Fibroblast of the aortic adventitia (primary cell): ENCODE data around the gene AHSP. TPM values are rescaled to one million over a fixed set of nuclear protein-coding genes. Genes with fewer than 3 reads are reported as not detected.

ENCODE experiments used
- DNase-seq: peaks from one replicate; pipeline ENCODE4 v3.0.0-alpha.2; 2010; ENCODE audit warnings: low read depth
- H3K4me3 ChIP-seq: 2 replicates; pipeline ENCODE4 v1.5.1; 2011; ENCODE audit warnings: low read depth, mild to moderate bottlenecking, control low read depth, low read length, moderate library complexity
- CTCF ChIP-seq: IDR thresholded peaks from 2 replicates; pipeline ENCODE4 v1.5.1; 2011; ENCODE audit warnings: mild to moderate bottlenecking, low read length, control low read depth, inconsistent platforms; ENCODE audit not compliant: insufficient read depth
- total RNA-seq: library from RNA; depleted of rRNA; stranded (reverse); fragments of >200 nt; gene quantifications from 2 replicates; pipeline ENCODE4 v1.2.3, GENCODE V29; 2012; ENCODE audit warnings: low replicate concordance

Gene AHSP
- total RNA-seq, 1 donor = not detected

GRCh38 chr16:31489616-31490584, 37.8 kb upstream of the AHSP start:
- DNase-seq = no peak
- H3K4me3 ChIP-seq = no peak overlapping the region
- no peak for TF ChIP-seq CTCF

GRCh38 chr16:31491778-31492418, 35.8 kb upstream of the AHSP start:
- TF ChIP-seq CTCF = no peak
- DNase-seq = no peak
- no peak overlapping the region for H3K4me3 ChIP-seq

- no peak for TF ChIP-seq CTCF
These were observed 34.1 kb upstream of the AHSP start for GRCh38 chr16:31493506-31494125.

GRCh38 chr16:31496670-31497069, 31.0 kb upstream of the AHSP start:
- TF ChIP-seq CTCF = no peak
- DNase-seq = no peak
- H3K4me3 ChIP-seq = no peak overlapping the region

More at GRCh38 chr16:31493506-31494125, 34.1 kb upstream of the AHSP start:
- H3K4me3 ChIP-seq = no peak overlapping the region
- no peak for DNase-seq

- TF ChIP-seq CTCF = no peak
- no peak for DNase-seq
- no peak overlapping the region for H3K4me3 ChIP-seq
These were observed 29.2 kb upstream of the AHSP start for GRCh38 chr16:31498493-31498892.

- DNase-seq = no peak
- TF ChIP-seq CTCF = no peak
- no peak overlapping the region for H3K4me3 ChIP-seq
These were observed 27.8 kb upstream of the AHSP start for GRCh38 chr16:31499928-31500327.
